Spinal cord (tissue), 10 donors: ENCODE measurements around the gene SUMO2. TPM values are rescaled to one million over a fixed set of nuclear protein-coding genes. Genes with fewer than 3 reads are reported as not detected.
"Not testable (repeated sequence)": the region's sequence is repeated elsewhere in the genome, so short reads cannot be mapped to it uniquely, and the experiment has no call there.

ENCODE experiments used
- DNase-seq, 6 donors: peaks; one replicate each; pipeline versions ENCODE4 v3.0.0 to v3.0.0-alpha.2; 2013 to 2015; ENCODE audit warnings: low spot score in 6 of 6, low read depth in 4 of 6
- H3K27ac ChIP-seq: one replicate; pipeline ENCODE4 v1.5.1; 2013; ENCODE audit warnings: low read depth, low read length, control low read depth
- H3K27me3 ChIP-seq: one replicate; pipeline ENCODE4 v1.6.1; 2013; ENCODE audit warnings: low read length; ENCODE audit not compliant: control insufficient read depth, insufficient read depth
- H3K36me3 ChIP-seq: one replicate; pipeline ENCODE4 v1.6.1; 2013; ENCODE audit warnings: low read length; ENCODE audit not compliant: control insufficient read depth, insufficient read depth
- H3K4me1 ChIP-seq: one replicate; pipeline ENCODE4 v1.6.1; 2013; ENCODE audit warnings: low read length; ENCODE audit not compliant: control insufficient read depth, insufficient read depth
- H3K4me3 ChIP-seq: one replicate; pipeline ENCODE4 v1.5.1; 2013; ENCODE audit warnings: low read depth, low read length, control low read depth
- H3K9me3 ChIP-seq: one replicate; pipeline ENCODE4 v1.6.1; 2013; ENCODE audit warnings: low read length; ENCODE audit not compliant: control insufficient read depth, insufficient read depth
- whole genome bisulfite sequencing: methylation state at CpG from one replicate; pipeline ENCODE4 v1.1.5; 2013; ENCODE audit warnings: missing lambda C conversion rate; ENCODE audit not compliant: insufficient coverage; 5-methylcytosine and 5-hydroxymethylcytosine counted together
- polyA plus RNA-seq, 2 donors: library from polyadenylated mRNA; unstranded; fragments of 120-200 nt; gene quantifications; one replicate each; pipeline ENCODE4 v1.2.1, GENCODE V29; 2013; ENCODE audit not compliant: insufficient read length in 2 of 2
- small RNA-seq: library from RNA; depleted of rRNA; stranded (forward); fragments of <200 nt; gene quantifications from one replicate; pipeline ENCODE3, GENCODE V24; 2014; ENCODE audit warnings: low replicate concordance
- total RNA-seq, 2 donors: library from RNA; depleted of rRNA in 1 of 2; stranded (reverse); fragments of 120-200 nt in 1 of 2; fragments of >200 nt in 1 of 2; gene quantifications; one replicate each; pipeline versions ENCODE4 v1.2.3 to v1.2.4, GENCODE V29; 2013 to 2014
- donor health status: healthy.

SUMO2 gene
- total and polyA plus RNA-seq, 4 donors: 133 to 562 (median 459) TPM

DNA sequence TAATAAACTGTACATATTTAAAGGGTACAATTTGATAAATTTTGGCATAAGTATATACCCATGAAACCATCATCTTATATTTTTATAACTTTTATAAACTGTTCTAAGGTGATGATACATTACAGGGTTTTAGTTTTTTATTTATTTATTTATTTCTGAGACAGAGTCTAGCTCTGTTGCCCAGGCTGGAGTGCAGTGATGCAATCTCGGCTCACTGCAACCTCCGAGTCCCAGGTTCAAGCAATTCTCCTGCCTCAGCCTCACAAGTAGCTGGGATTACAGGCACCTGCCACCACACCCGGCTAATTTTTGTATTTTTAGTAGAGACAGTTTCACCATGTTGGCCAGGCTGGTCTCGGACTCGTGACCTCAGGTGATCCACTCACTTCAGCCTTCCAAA is 54.8 kb downstream of the SUMO2 start:
- not testable (repeated sequence) for H3K9me3 ChIP-seq
- WGBS: 100% methylated on average over 3 of the region's 5 CpGs

DNA sequence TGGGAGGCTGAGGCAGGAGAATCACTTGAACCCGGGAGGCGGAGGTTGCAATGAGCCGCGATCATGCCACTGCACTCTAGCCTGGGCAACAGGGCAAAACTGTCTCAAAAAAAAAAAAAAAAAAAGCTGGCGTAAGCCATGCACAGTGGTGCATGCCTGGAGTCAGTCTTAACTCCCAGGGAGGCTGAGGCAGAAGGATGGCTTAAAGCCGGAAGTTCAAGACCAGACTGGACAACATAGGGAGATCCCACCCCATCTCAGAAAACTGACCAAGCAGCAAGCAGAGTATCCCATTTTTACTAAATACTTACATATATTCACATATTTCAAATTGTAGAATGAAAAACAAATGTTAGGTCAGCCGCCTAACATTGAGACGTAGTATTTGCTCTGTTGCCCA is 55.8 kb downstream of the SUMO2 start:
- H3K36me3 ChIP-seq: peaks cover 47% of the 10 kb centered on the region
- no peaks in the 10 kb centered on the region for H3K27me3 ChIP-seq
- H3K27ac ChIP-seq: no peak overlapping the region
- DNase-seq: no peak
- H3K4me1 ChIP-seq: peaks cover 23% of the 10 kb centered on the region
- no peak overlapping the region for H3K4me3 ChIP-seq
- WGBS: 86% methylated on average over 7 of the region's 8 CpGs
- no peaks in the 10 kb centered on the region for H3K9me3 ChIP-seq

More for the DNA sequence above, 54.8 kb downstream of the SUMO2 start:
- not testable (repeated sequence) for H3K27me3 ChIP-seq, DNase-seq, H3K27ac ChIP-seq, H3K4me3 ChIP-seq
- peaks cover 27% of the 10 kb centered on the region for H3K4me1 ChIP-seq
- H3K36me3 ChIP-seq: peaks cover 47% of the 10 kb centered on the region

DNA sequence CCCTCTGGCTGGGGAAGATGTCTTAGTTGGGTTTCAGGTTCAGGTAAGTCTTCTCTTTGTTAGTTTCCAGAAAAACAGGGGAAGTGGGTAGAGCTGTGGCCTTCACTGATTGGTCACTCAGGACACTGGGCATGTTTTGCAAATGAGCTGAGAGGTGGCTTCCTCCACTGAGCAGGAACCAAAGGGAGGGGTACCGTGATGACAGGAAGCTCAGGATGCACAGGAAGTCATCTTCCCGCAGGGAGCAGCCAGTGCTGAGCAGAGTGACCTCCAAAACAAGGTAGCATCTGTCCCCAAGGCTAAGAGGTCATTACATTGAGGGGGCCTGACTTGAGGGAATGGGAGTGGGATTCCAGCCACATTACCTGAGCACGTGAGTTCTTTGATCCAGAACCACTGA is 56.8 kb downstream of the SUMO2 start:
- WGBS: 18% methylated on average over 2 of the region's 3 CpGs
- Histone ChIP-seq H3K4me3 (peak overlapping the region; percentile 5), H3K36me3 (peaks cover 47% of the 10 kb centered on the region), H3K27ac (no peak overlapping the region), H3K27me3 (no peaks in the 10 kb centered on the region), H3K9me3 (no peaks in the 10 kb centered on the region), H3K4me1 (peaks cover 17% of the 10 kb centered on the region)
- no peak for DNase-seq

DNA sequence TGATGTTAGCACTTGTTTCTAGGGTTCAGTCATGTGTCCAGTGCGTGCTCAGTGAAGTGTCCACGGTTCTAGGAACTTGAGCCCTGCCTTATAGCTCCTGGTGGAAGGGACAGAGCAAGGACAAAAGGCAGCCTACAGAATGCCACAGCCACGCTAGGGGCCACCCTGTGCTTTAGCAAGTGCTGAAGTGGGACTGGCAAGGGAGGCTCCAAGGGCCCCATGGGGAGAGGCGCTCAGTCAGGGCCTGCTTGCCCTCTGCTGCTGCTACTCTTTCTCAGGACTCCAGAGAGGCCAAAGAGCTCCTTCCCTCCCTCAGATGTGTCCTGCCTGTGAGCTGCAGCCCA is 58.0 kb downstream of the SUMO2 start:
- Histone ChIP-seq H3K27ac (no peak overlapping the region), H3K36me3 (peaks cover 42% of the 10 kb centered on the region), H3K27me3 (no peaks in the 10 kb centered on the region), H3K9me3 (no peaks in the 10 kb centered on the region), H3K4me3 (no peak overlapping the region), H3K4me1 (peaks cover 5% of the 10 kb centered on the region)
- 98% methylated on average over 4 of the region's 4 CpGs for WGBS
- no peak for DNase-seq

DNA sequence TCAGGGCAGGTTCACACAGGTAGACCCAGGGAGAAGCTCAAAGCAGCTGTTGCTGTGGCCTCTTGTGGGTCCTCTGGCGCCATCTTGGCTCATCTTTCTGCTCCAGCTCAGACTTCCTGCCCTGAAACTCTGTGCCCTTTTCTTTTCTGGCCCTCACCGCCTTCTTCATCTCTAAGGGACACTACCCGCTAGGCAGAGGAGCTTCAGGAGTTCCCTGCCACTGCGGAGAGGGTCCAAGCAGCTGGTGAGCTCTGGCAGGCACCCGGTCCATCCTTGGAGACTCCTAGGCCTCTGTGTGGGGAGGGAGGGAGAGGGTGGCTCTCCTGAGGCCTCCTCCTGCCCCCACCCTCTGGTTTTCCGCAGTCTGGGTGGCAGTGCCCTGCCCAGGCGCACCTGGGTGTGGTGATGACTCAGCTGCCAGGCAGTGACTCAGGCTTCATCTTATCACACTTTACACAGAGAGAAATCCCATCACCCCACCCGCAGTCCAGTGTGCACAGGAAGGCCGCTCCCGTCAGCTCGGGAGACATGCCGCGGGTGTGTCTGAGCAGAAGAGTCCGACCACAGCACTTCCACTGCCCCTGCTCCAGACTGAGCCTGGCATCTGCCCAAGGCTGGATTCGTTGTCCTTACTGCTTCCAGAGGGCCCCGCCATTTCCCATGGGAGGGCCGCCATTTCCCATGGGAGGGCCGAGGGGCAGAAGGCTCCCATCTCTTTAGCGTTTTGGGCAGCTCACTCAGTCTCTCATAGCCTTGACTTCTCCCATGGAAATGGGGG is 58.5 kb downstream of the SUMO2 start:
- Histone ChIP-seq H3K4me1 (no peaks in the 10 kb centered on the region), H3K27ac (no peak overlapping the region), H3K4me3 (no peak overlapping the region), H3K36me3 (peaks cover 41% of the 10 kb centered on the region), H3K9me3 (no peaks in the 10 kb centered on the region), H3K27me3 (no peaks in the 10 kb centered on the region)
- 91% methylated on average over 15 of the region's 19 CpGs for WGBS
- no peak for DNase-seq

DNA sequence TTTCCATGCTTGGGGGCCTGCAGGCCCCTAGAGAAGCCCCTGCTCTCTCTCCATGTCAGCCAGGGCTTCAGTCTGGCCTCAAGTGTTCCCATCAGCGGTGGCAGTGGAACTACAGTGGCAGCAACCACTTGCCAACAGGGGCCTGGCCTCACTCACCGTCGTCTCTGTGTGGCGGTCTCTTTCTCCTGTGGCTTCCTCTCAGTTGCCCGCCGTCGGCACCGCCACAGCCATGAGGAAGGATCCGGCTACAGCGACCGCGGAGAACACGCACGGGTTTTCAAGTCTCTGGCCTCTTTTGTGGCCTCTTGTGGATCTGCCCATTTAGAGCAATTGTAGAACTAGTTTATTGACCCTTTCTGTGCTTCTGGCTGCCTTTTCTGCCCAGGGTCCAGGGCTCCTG is 64.5 kb downstream of the SUMO2 start:
- Histone ChIP-seq H3K4me1 (peaks cover 17% of the 10 kb centered on the region), H3K27ac (no peak overlapping the region), H3K36me3 (peaks cover 35% of the 10 kb centered on the region), H3K9me3 (no peaks in the 10 kb centered on the region), H3K27me3 (no peaks in the 10 kb centered on the region), H3K4me3 (no peak overlapping the region)
- 88% methylated on average over 14 of the region's 14 CpGs for WGBS
- DNase-seq: no peak

DNA sequence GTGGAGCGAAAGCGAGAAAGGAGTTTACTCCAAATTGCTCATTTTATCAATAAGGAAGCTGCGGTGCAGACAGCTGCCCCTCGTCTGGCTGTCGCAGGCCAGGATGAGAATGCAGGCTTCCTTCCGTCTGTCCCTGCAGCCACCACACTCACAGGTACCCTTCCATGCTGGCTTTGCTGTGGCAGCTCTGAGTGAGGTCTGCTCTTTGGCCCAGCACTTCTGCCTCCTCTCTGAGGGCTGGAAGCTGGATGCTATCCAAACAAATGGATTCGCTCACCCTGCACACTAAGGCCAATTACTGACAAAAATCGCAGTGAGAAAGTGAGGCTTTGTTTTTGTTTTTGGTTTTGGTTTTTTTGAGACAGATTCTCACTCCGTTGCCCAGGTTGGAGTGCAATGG is 66.0 kb downstream of the SUMO2 start:
- H3K4me3 ChIP-seq: no peak overlapping the region
- H3K27me3 ChIP-seq: no peaks in the 10 kb centered on the region
- 81% methylated on average over 7 of the region's 9 CpGs for WGBS
- peaks cover 17% of the 10 kb centered on the region for H3K4me1 ChIP-seq
- no peak for DNase-seq
- no peaks in the 10 kb centered on the region for H3K9me3 ChIP-seq
- peaks cover 38% of the 10 kb centered on the region for H3K36me3 ChIP-seq
- H3K27ac ChIP-seq: no peak overlapping the region

Small RNAs within 50 kb of the gene (small RNA-seq; reads per million reads assigned to genes)
- not detected for gene RF00019

Other genes starting within 250 kb of the SUMO2 start
- not detected for gene OTOP3, start 247.1 kb downstream of the SUMO2 start, total RNA-seq
- not detected for gene OTOP3, start 247.1 kb downstream of the SUMO2 start, polyA plus RNA-seq
- gene HID1, start 210.2 kb downstream of the SUMO2 start, total RNA-seq: 10 to 100 TPM; 12.3 to 16.5 TPM
- 10 to 100 TPM; 51.1 to 61.6 TPM for gene HID1, start 210.2 kb downstream of the SUMO2 start, polyA plus RNA-seq
- 1 to 10 TPM; 7.3 to 8.0 TPM for gene CDR2L, start 195.3 kb downstream of the SUMO2 start, total RNA-seq
- 10 to 100 TPM; 24.3 to 25.4 TPM for gene CDR2L, start 195.3 kb downstream of the SUMO2 start, polyA plus RNA-seq
- gene MRPL58, start 170.3 kb downstream of the SUMO2 start, total RNA-seq: 10 to 100 TPM; 13.0 to 35.5 TPM
- 10 to 100 TPM; 24.5 to 27.0 TPM for gene MRPL58, start 170.3 kb downstream of the SUMO2 start, polyA plus RNA-seq
- gene ATP5PD, start 136.0 kb downstream of the SUMO2 start, total RNA-seq: 100 to 1,000 TPM; 145 to 326 TPM
- 100 to 1,000 TPM; 303 to 304 TPM for gene ATP5PD, start 136.0 kb downstream of the SUMO2 start, polyA plus RNA-seq
- gene KCTD2, start 135.7 kb downstream of the SUMO2 start, total RNA-seq: 10 to 100 TPM; 31.9 to 45.6 TPM
- 10 to 100 TPM; 66.8 to 72.3 TPM for gene KCTD2, start 135.7 kb downstream of the SUMO2 start, polyA plus RNA-seq
- gene SLC16A5, start 95.0 kb downstream of the SUMO2 start, total RNA-seq: 1 to 10 TPM; 2.4 to 8.7 TPM
- 1 to 10 TPM; 3.4 to 7.9 TPM for gene SLC16A5, start 95.0 kb downstream of the SUMO2 start, polyA plus RNA-seq
- 1 to 10 TPM; 2.5 to 5.5 TPM for gene ARMC7, start 73.0 kb downstream of the SUMO2 start, total RNA-seq
- 10 to 100 TPM; 12.5 to 14.2 TPM for gene ARMC7, start 73.0 kb downstream of the SUMO2 start, polyA plus RNA-seq
- gene NT5C, start 51.2 kb downstream of the SUMO2 start, total RNA-seq: 10 to 100 TPM; 27.2 to 61.0 TPM
- gene NT5C, start 51.2 kb downstream of the SUMO2 start, polyA plus RNA-seq: 10 to 100 TPM; 52.4 to 59.4 TPM
- 100 to 1,000 TPM in 1 of 2 donors, 10 to 100 TPM in 1; 79.8 to 116 TPM for gene JPT1, start 28.4 kb downstream of the SUMO2 start, total RNA-seq
- gene JPT1, start 28.4 kb downstream of the SUMO2 start, polyA plus RNA-seq: 100 to 1,000 TPM; 319 to 353 TPM
- 10 to 100 TPM; 29.8 to 40.3 TPM for gene NUP85, start 22.7 kb upstream of the SUMO2 start, total RNA-seq
- gene NUP85, start 22.7 kb upstream of the SUMO2 start, polyA plus RNA-seq: 10 to 100 TPM; 44.9 to 63.0 TPM
- 10 to 100 TPM; 12.1 to 19.8 TPM for gene GGA3, start 78.6 kb upstream of the SUMO2 start, total RNA-seq
- 10 to 100 TPM; 53.4 to 57.5 TPM for gene GGA3, start 78.6 kb upstream of the SUMO2 start, polyA plus RNA-seq
- 10 to 100 TPM; 47.9 to 71.2 TPM for gene MRPS7, start 78.9 kb upstream of the SUMO2 start, total RNA-seq
- gene MRPS7, start 78.9 kb upstream of the SUMO2 start, polyA plus RNA-seq: 10 to 100 TPM; 70.3 to 73.5 TPM
- 10 to 100 TPM; 11.0 to 21.8 TPM for gene MIF4GD, start 88.3 kb upstream of the SUMO2 start, total RNA-seq
- 10 to 100 TPM; 30.2 to 31.1 TPM for gene MIF4GD, start 88.3 kb upstream of the SUMO2 start, polyA plus RNA-seq
- gene SLC25A19, start 106.5 kb upstream of the SUMO2 start, total RNA-seq: 1 to 10 TPM; 6.7 to 9.3 TPM
- 10 to 100 TPM in 1 of 2 donors, 1 to 10 TPM in 1; 9.0 to 11.7 TPM for gene SLC25A19, start 106.5 kb upstream of the SUMO2 start, polyA plus RNA-seq
- 10 to 100 TPM; 86.6 to 91.8 TPM for gene GRB2, start 222.7 kb upstream of the SUMO2 start, total RNA-seq
- gene GRB2, start 222.7 kb upstream of the SUMO2 start, polyA plus RNA-seq: 100 to 1,000 TPM; 167 to 205 TPM